Measurements from ENCODE around the gene CETP. TPM values are rescaled to one million over a fixed set of nuclear protein-coding genes. Genes with fewer than 3 reads are reported as not detected.
A peak's percentile ranks its signal among the peaks of the same experiment; 100 is the strongest.

The CETP gene
- total and polyA plus RNA-seq, 2 of the 13 experiments (the other 11 are each of a cell fraction or from before 2014, with no cell fraction given): 0.31 to 9.8 TPM

DNA sequence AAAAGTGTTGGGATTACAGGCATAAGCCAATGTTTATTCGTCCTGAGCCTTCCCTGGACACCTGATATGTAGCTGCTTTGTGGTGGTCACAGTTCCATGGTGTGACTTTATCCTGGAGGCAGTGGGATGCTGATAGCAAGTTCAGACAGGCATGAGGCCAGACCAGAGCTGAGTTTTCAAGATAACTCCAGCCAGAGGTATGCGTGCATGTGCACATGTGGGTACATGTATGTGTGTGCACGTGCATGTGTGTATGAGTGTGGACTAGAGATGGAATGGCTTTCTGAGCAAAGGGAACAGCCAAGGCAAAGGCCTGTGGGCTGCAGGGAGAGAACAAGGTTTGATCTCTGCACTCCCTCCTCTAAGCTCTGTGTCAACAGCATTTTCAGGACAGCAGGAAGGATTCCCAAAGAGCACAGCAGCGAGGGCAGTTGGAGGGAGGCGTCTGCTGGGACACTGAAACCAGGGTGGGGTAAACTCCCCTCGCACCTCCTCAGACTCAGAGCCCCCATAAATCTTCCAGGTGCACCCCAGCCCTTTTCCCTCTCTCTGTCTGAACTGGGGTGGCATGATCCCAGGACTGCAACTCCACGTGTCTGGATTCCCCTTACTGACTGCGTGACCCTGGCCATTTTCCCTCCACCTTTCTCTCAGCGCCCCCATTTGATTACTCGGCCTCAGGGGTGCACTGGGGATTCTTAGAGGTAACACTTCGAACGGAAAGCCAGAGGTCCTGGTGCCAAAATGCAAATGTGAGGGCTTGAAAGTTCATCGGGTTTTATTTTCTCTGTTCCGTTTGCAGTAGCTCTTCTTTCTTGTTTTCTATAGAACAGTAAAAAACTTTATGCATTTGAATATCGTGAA, 42.9 kb downstream of the CETP start:
- ATAC-seq: peak; percentile 96
- in situ Hi-C loops (cut with HindIII; ENCODE audit: extremely low pct_ligation_motif_present, low pct_unique_long_range_greater_than_20kb) (no loop called here), intact Hi-C loops (cut with micrococcal nuclease; ENCODE audit: unreplicated experiment) (no loop called here)
- TF ChIP-seq, protein P1, sequence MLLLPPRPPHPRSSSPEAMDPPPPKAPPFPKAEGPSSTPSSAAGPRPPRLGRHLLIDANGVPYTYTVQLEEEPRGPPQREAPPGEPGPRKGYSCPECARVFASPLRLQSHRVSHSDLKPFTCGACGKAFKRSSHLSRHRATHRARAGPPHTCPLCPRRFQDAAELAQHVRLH (CRISPR knock-in tag; IDR thresholded peaks at IDR 0.05; ENCODE audit: borderline replicate concordance, low read depth): 0 out of 2 replicates have a peak, but pooled peaks have one; percentile 58
- TF ChIP-seq SOX6 (IDR thresholded peaks at IDR 0.05) (no peak), SOX6 (CRISPR knock-in tag; IDR thresholded peaks at IDR 0.05) (peak; percentile 52; the same call in 1 of the 2 replicates), ZNF891 (CRISPR knock-in tag; IDR thresholded peaks at IDR 0.05) (0 out of 2 replicates have a peak, but pooled peaks have one; percentile 16), FOXA3 (CRISPR knock-in tag; IDR thresholded peaks at IDR 0.05) (peak; percentile 94), CBX5 (CRISPR knock-in tag; IDR thresholded peaks at IDR 0.05; ENCODE audit: borderline replicate concordance) (peak; percentile 43; the same call in 1 of the 2 replicates), RXRB (CRISPR knock-in tag; IDR thresholded peaks at IDR 0.05; ENCODE audit: borderline replicate concordance) (0 out of 2 replicates have a peak, but pooled peaks have one; percentile 64), CCAR2 (optimal IDR thresholded peaks at IDR 0.05; ENCODE audit: low read depth, low read length) (peak; percentile 52), FOXC1 (CRISPR knock-in tag; IDR thresholded peaks at IDR 0.05; ENCODE audit: borderline replicate concordance) (peak; percentile 71), GTF3A (CRISPR knock-in tag; conservative IDR thresholded peaks at IDR 0.05) (no peak), YY1 (IDR thresholded peaks at IDR 0.05; ENCODE audit: insufficient read depth, insufficient replicate concordance, low read depth, low read length) (peak; percentile 22), ZNF431 (CRISPR knock-in tag; IDR thresholded peaks at IDR 0.05; ENCODE audit: borderline replicate concordance, low read depth) (peak; percentile 44; the same call in 1 of the 2 replicates), FOXJ3 (CRISPR knock-in tag; IDR thresholded peaks at IDR 0.05; ENCODE audit: borderline replicate concordance) (peak; percentile 56; the same call in 1 of the 2 replicates), NR1H2 (CRISPR knock-in tag; IDR thresholded peaks at IDR 0.05; ENCODE audit: borderline replicate concordance, low read depth) (peak; percentile 79; the same call in 1 of the 2 replicates), ZNF317 (CRISPR knock-in tag; IDR thresholded peaks at IDR 0.05) (peak; percentile 79)
- TF ChIP-seq, protein P2, sequence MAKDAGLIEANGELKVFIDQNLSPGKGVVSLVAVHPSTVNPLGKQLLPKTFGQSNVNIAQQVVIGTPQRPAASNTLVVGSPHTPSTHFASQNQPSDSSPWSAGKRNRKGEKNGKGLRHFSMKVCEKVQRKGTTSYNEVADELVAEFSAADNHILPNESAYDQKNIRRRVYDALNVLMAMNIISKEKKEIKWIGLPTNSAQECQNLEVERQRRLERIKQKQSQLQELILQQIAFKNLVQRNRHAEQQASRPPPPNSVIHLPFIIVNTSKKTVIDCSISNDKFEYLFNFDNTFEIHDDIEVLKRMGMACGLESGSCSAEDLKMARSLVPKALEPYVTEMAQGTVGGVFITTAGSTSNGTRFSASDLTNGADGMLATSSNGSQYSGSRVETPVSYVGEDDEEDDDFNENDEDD (CRISPR knock-in tag; IDR thresholded peaks at IDR 0.05; ENCODE audit: borderline replicate concordance): peak; percentile 35; the same call in 1 of the 2 replicates
- TF ChIP-seq, protein P3, sequence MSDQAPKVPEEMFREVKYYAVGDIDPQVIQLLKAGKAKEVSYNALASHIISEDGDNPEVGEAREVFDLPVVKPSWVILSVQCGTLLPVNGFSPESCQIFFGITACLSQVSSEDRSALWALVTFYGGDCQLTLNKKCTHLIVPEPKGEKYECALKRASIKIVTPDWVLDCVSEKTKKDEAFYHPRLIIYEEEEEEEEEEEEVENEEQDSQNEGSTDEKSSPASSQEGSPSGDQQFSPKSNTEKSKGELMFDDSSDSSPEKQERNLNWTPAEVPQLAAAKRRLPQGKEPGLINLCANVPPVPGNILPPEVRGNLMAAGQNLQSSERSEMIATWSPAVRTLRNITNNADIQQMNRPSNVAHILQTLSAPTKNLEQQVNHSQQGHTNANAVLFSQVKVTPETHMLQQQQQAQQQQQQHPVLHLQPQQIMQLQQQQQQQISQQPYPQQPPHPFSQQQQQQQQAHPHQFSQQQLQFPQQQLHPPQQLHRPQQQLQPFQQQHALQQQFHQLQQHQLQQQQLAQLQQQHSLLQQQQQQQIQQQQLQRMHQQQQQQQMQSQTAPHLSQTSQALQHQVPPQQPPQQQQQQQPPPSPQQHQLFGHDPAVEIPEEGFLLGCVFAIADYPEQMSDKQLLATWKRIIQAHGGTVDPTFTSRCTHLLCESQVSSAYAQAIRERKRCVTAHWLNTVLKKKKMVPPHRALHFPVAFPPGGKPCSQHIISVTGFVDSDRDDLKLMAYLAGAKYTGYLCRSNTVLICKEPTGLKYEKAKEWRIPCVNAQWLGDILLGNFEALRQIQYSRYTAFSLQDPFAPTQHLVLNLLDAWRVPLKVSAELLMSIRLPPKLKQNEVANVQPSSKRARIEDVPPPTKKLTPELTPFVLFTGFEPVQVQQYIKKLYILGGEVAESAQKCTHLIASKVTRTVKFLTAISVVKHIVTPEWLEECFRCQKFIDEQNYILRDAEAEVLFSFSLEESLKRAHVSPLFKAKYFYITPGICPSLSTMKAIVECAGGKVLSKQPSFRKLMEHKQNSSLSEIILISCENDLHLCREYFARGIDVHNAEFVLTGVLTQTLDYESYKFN (CRISPR knock-in tag; conservative IDR thresholded peaks at IDR 0.05): peak; percentile 76

More for the DNA sequence above, 42.9 kb downstream of the CETP start:
- Histone ChIP-seq H3K9ac (ENCODE audit: insufficient read depth, low read depth, low read length) (peak overlapping the region; percentile 40; the same call in 1 of the 2 replicates), H2AFZ (ENCODE audit: low read length) (peak overlapping the region; percentile 44), H3K36me3 (replicated peaks in 1 of 2; ENCODE audit: control insufficient read depth in 1 of 2, insufficient read depth in 2 of 2, low read length in 2 of 2) (no peaks in the 10 kb centered on the region), H4K20me1 (ENCODE audit: insufficient read depth, low read length) (no peaks in the 10 kb centered on the region), H3K27me3 (ENCODE audit: control insufficient read depth in 1 of 2, insufficient read depth in 2 of 2, low read length in 2 of 2) (no peaks in the 10 kb centered on the region), H3K79me2 (ENCODE audit: insufficient read depth, low read length) (no peaks in the 10 kb centered on the region), H3K4me2 (ENCODE audit: low read depth, low read length) (peak overlapping the region; percentile 72), H3K9me3 (ENCODE audit: low read length) (no peaks in the 10 kb centered on the region), H3K4me1 (ENCODE audit: insufficient read depth, low read length) (peaks cover 35% of the 10 kb centered on the region), H3K27ac (ENCODE audit: extremely low read length, insufficient read depth, low read length) (peak overlapping the region; percentile 53), H3K4me3 (replicated peaks in 1 of 3; ENCODE audit: insufficient read depth in 1 of 3, low read depth in 2 of 3, low read length in 3 of 3) (peak overlapping the region in 2 of 3 experiments; percentile 22 to 53; a peak in 4 of 6 replicates)
- BruUV-seq (replicated peaks): no TSS peak
- POLR2A ChIA-PET: interaction anchor here (1.1 to 1.5 kb wide), 3 partner anchors 15 to 396 kb away, joined by 3 to 4 read pairs (median 3); partner anchors contain the start of genes MT2A and NLRC5
- DNase-seq (ENCODE audit: low spot score) (peak; percentile 54), FAIRE-seq (peak; percentile 95)
- CTCF ChIA-PET (ENCODE audit: low intra/inter-chr PET ratio, low total read pairs): no interaction called here
- WGBS (ENCODE audit: low lambda C conversion rate): 12% methylated on average over 14 of the region's 15 CpGs
